ENCODE measurements around the gene FGFRL1.

The FGFRL1 gene

GRCh38 chr4:1004071-1004418, 7.4 kb upstream of the FGFRL1 start:
- DNase-seq (ENCODE audit: low read depth, low spot score): no peak
- no peak overlapping the region for H3K27ac ChIP-seq

GRCh38 chr4:1004557-1005485, 6.6 kb upstream of the FGFRL1 start:
- no peak overlapping the region for H3K27ac ChIP-seq

GRCh38 chr4:1006856-1007255, 4.6 kb upstream of the FGFRL1 start:
- H3K27ac ChIP-seq: peak overlapping the region; percentile 24
- no peak for DNase-seq (ENCODE audit: low read depth, low spot score)

More at GRCh38 chr4:1004557-1005485, 6.6 kb upstream of the FGFRL1 start:
- DNase-seq (ENCODE audit: low read depth, low spot score): no peak

GRCh38 chr4:1008840-1009541, 2.4 kb upstream of the FGFRL1 start:
- DNase-seq (ENCODE audit: low read depth, low spot score): no peak
- H3K27ac ChIP-seq: no peak overlapping the region

- no peak for DNase-seq (ENCODE audit: low read depth, low spot score)
- peak overlapping the region; percentile 95 for H3K27ac ChIP-seq
Measured at GRCh38 chr4:1009542-1010394, 1.7 kb upstream of the FGFRL1 start.

- H3K27ac ChIP-seq: peak overlapping the region; percentile 95
- peak; percentile 87 for DNase-seq (ENCODE audit: low read depth, low spot score)
Measured at GRCh38 chr4:1010395-1011021, 918 bp upstream of the FGFRL1 start.

- DNase-seq (ENCODE audit: low read depth, low spot score): no peak
Measured at GRCh38 chr4:1011666-1012033, 224 bp downstream of the FGFRL1 start.

GRCh38 chr4:1012034-1012739, 761 bp downstream of the FGFRL1 start:
- H3K27ac ChIP-seq: peak overlapping the region; percentile 95
- DNase-seq (ENCODE audit: low read depth, low spot score): no peak

More at GRCh38 chr4:1011666-1012033, 224 bp downstream of the FGFRL1 start:
- H3K27ac ChIP-seq: peak overlapping the region; percentile 95

- H3K27ac ChIP-seq: no peak overlapping the region
- DNase-seq (ENCODE audit: low read depth, low spot score): no peak
Measured at GRCh38 chr4:1013225-1014073, 2.0 kb downstream of the FGFRL1 start.

GRCh38 chr4:1014291-1015167, 3.1 kb downstream of the FGFRL1 start:
- DNase-seq (ENCODE audit: low read depth, low spot score): no peak
- no peak overlapping the region for H3K27ac ChIP-seq

- DNase-seq (ENCODE audit: low read depth, low spot score): no peak
- no peak overlapping the region for H3K27ac ChIP-seq
Measured at GRCh38 chr4:1015179-1015578, 3.8 kb downstream of the FGFRL1 start.

- DNase-seq (ENCODE audit: low read depth, low spot score): no peak
- no peak overlapping the region for H3K27ac ChIP-seq
Measured at GRCh38 chr4:1015746-1016145, 4.3 kb downstream of the FGFRL1 start.

- no peak for DNase-seq (ENCODE audit: low read depth, low spot score)
- no peak overlapping the region for H3K27ac ChIP-seq
Measured at GRCh38 chr4:1017211-1017610, 5.8 kb downstream of the FGFRL1 start.

GRCh38 chr4:1017706-1018105, 6.3 kb downstream of the FGFRL1 start:
- H3K27ac ChIP-seq: no peak overlapping the region
- no peak for DNase-seq (ENCODE audit: low read depth, low spot score)

- no peak overlapping the region for H3K27ac ChIP-seq
- DNase-seq (ENCODE audit: low read depth, low spot score): no peak
Measured at GRCh38 chr4:1018147-1019020, 7.0 kb downstream of the FGFRL1 start.

- DNase-seq (ENCODE audit: low read depth, low spot score): no peak
- H3K27ac ChIP-seq: no peak overlapping the region
Measured at GRCh38 chr4:1019320-1019719, 7.9 kb downstream of the FGFRL1 start.
